Astrocyte (in vitro differentiated cells and primary cell): ENCODE data around the gene CABCOCO1. TPM values are rescaled to one million over a fixed set of nuclear protein-coding genes. Genes with fewer than 3 reads are reported as not detected.

Experiments used
- DNase-seq: peaks from one replicate; pipeline ENCODE4 v3.0.0-alpha.2; 2010; ENCODE audit warnings: low read depth
- FAIRE-seq: peaks from 2 replicates; lab custom pipeline; 2011; peaks lifted over from hg19 to GRCh38; lab: Jason Lieb, UNC
- H2AFZ ChIP-seq: 2 replicates; pipeline ENCODE4 v1.6.0; 2012; ENCODE audit warnings: low read depth, low read length, inconsistent platforms
- H3K27ac ChIP-seq: 2 replicates; pipeline ENCODE4 v1.5.1; 2011; ENCODE audit warnings: low read depth, low read length, inconsistent platforms
- H3K27me3 ChIP-seq: 2 replicates; pipeline ENCODE4 v1.6.0; 2011; ENCODE audit warnings: low read length, inconsistent platforms; ENCODE audit not compliant: insufficient read depth
- H3K36me3 ChIP-seq: 2 replicates; pipeline ENCODE4 v1.5.1; 2011; ENCODE audit warnings: low read length, inconsistent platforms; ENCODE audit not compliant: insufficient read depth
- H3K4me1 ChIP-seq: 2 replicates; pipeline ENCODE4 v1.5.1; 2011; ENCODE audit warnings: low read length, inconsistent platforms; ENCODE audit not compliant: insufficient read depth
- H3K4me2 ChIP-seq: 2 replicates; pipeline ENCODE4 v1.6.0; 2012; ENCODE audit warnings: low read length, inconsistent platforms
- H3K4me3 ChIP-seq: 2 replicates; pipeline ENCODE4 v1.5.1; 2011; ENCODE audit warnings: low read depth, mild to moderate bottlenecking, low read length, inconsistent platforms; ENCODE audit not compliant: insufficient read depth
- H3K79me2 ChIP-seq: 2 replicates; pipeline ENCODE4 v1.6.0; 2012; ENCODE audit warnings: mild to moderate bottlenecking, low read length, inconsistent platforms; ENCODE audit not compliant: insufficient read depth
- H3K9ac ChIP-seq: 2 replicates; pipeline ENCODE4 v1.6.0; 2012; ENCODE audit warnings: mild to moderate bottlenecking, low read length, inconsistent platforms
- H3K9me3 ChIP-seq: 2 replicates; pipeline ENCODE4 v1.5.1; 2012; ENCODE audit warnings: low read depth, mild to moderate bottlenecking, low read length, inconsistent platforms; ENCODE audit not compliant: insufficient read depth
- H4K20me1 ChIP-seq: 2 replicates; pipeline ENCODE4 v1.6.0; 2012; ENCODE audit warnings: low read length, inconsistent platforms; ENCODE audit not compliant: insufficient read depth
- H3K27ac Mint-ChIP-seq: one replicate; pipeline ENCODE4 v1.8.0; 2021; ENCODE audit warnings: mild to moderate bottlenecking, mixed read lengths; ENCODE audit not compliant: unreplicated experiment
- H3K27me3 Mint-ChIP-seq: one replicate; pipeline ENCODE4 v1.8.0; 2021; ENCODE audit warnings: low read depth, mixed read lengths; ENCODE audit not compliant: unreplicated experiment
- H3K36me3 Mint-ChIP-seq: one replicate; pipeline ENCODE4 v1.8.0; 2021; ENCODE audit warnings: low read depth, mixed read lengths; ENCODE audit not compliant: unreplicated experiment
- H3K4me1 Mint-ChIP-seq: one replicate; pipeline ENCODE4 v1.8.0; 2021; ENCODE audit warnings: low read depth, mixed read lengths; ENCODE audit not compliant: unreplicated experiment
- H3K4me3 Mint-ChIP-seq: one replicate; pipeline ENCODE4 v1.8.0; 2021; ENCODE audit warnings: mild to moderate bottlenecking, moderate library complexity, mixed read lengths; ENCODE audit not compliant: unreplicated experiment
- H3K9me3 Mint-ChIP-seq: one replicate; pipeline ENCODE4 v1.8.0; 2021; ENCODE audit warnings: mild to moderate bottlenecking, mixed read lengths; ENCODE audit not compliant: unreplicated experiment
- EZH2 ChIP-seq: IDR thresholded peaks from 2 replicates; pipeline ENCODE4 v1.6.1; 2012; ENCODE audit warnings: mild to moderate bottlenecking, low read length, inconsistent platforms; ENCODE audit not compliant: insufficient read depth
- total RNA-seq: library from RNA; stranded (reverse); gene quantifications from 2 replicates; pipeline ENCODE4 v1.2.1, GENCODE V29; 2021
- TF ChIP-seq, protein P1 (sequence below): IDR thresholded peaks from 2 replicates; pipeline ENCODE4 v1.5.1; 2011; ENCODE audit warnings: low read depth, mild to moderate bottlenecking, inconsistent platforms, low read length, moderate library complexity; ENCODE audit not compliant: insufficient read depth

The CABCOCO1 gene
- total RNA-seq, 1 donor from 2014 or later = 0.23 TPM

DNA sequence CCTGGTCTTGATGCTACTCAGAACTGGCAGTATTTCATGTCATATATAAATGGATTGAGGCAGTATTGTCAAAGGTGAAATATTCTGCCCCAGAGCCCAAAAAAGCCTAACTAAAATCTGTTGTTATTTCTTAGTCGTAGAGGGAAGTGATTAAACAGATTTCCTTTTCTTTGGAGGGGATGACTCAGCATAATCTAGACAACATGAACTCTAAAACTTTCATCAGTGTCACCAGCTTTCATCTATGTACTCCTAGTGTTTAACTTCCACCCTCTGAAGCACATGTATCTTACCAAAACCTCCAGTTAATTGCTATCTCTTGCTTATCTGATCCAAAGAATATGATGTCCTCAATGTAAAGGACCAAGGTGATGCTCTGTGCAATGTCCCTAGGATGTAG lies 141.7 kb downstream of the CABCOCO1 start:
- no peaks in the 10 kb centered on the region for H3K27me3 Mint-ChIP-seq
- no peak overlapping the region for H3K27ac Mint-ChIP-seq
- no peaks in the 10 kb centered on the region for H3K4me1 Mint-ChIP-seq

DNA sequence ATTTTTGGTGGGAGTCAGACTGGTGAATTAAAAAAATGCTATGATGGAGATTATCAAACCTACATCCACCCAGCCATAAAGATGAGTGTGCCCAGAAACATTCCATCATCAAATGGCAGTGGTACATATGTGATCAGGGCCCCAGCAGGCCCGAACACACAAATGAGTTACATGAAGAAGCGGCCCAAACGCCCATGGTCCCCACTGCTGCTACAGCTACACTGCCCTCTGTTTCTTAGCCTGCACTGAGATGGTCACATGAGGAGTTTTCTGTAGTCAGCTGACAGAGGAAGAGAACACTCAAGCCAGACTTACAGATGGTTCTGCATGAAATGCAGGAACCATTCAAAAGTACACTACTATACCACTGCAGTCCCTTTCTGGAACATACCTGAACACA lies 142.4 kb downstream of the CABCOCO1 start:
- Histone ChIP-seq H2AFZ (no peak overlapping the region), H3K79me2 (no peaks in the 10 kb centered on the region), H3K27ac (no peak overlapping the region), H3K4me2 (no peak overlapping the region), H3K9me3 (no peaks in the 10 kb centered on the region), H3K4me1 (no peaks in the 10 kb centered on the region), H3K27me3 (no peaks in the 10 kb centered on the region), H3K36me3 (no peaks in the 10 kb centered on the region), H4K20me1 (no peaks in the 10 kb centered on the region), H3K4me3 (no peak overlapping the region), H3K9ac (no peak overlapping the region)
- no peaks in the 10 kb centered on the region for H3K9me3 Mint-ChIP-seq
- no peak overlapping the region for H3K27ac Mint-ChIP-seq
- FAIRE-seq = no peak
- no peak for TF ChIP-seq EZH2
- TF ChIP-seq, protein P1, sequence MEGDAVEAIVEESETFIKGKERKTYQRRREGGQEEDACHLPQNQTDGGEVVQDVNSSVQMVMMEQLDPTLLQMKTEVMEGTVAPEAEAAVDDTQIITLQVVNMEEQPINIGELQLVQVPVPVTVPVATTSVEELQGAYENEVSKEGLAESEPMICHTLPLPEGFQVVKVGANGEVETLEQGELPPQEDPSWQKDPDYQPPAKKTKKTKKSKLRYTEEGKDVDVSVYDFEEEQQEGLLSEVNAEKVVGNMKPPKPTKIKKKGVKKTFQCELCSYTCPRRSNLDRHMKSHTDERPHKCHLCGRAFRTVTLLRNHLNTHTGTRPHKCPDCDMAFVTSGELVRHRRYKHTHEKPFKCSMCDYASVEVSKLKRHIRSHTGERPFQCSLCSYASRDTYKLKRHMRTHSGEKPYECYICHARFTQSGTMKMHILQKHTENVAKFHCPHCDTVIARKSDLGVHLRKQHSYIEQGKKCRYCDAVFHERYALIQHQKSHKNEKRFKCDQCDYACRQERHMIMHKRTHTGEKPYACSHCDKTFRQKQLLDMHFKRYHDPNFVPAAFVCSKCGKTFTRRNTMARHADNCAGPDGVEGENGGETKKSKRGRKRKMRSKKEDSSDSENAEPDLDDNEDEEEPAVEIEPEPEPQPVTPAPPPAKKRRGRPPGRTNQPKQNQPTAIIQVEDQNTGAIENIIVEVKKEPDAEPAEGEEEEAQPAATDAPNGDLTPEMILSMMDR = no peak
- DNase-seq = no peak
- H3K4me1 Mint-ChIP-seq = no peaks in the 10 kb centered on the region
- H3K36me3 Mint-ChIP-seq = no peaks in the 10 kb centered on the region
- H3K27me3 Mint-ChIP-seq = no peaks in the 10 kb centered on the region
- H3K4me3 Mint-ChIP-seq = no peak overlapping the region

More for the DNA sequence above, 141.7 kb downstream of the CABCOCO1 start:
- H4K20me1 ChIP-seq = no peaks in the 10 kb centered on the region
- no peak for TF ChIP-seq EZH2
- TF ChIP-seq, protein P1 = no peak
- H3K9me3 ChIP-seq = no peaks in the 10 kb centered on the region
- H3K4me1 ChIP-seq = no peaks in the 10 kb centered on the region
- no peak for FAIRE-seq
- H3K9ac ChIP-seq = no peak overlapping the region
- H3K27me3 ChIP-seq = no peaks in the 10 kb centered on the region
- no peaks in the 10 kb centered on the region for H3K36me3 ChIP-seq
- DNase-seq = peak; percentile 18
- Mint-ChIP-seq H3K4me3 (no peak overlapping the region), H3K9me3 (no peaks in the 10 kb centered on the region), H3K36me3 (no peaks in the 10 kb centered on the region)
- no peak overlapping the region for H3K4me3 ChIP-seq
- H3K27ac ChIP-seq = no peak overlapping the region
- no peak overlapping the region for H3K4me2 ChIP-seq
- H3K79me2 ChIP-seq = no peaks in the 10 kb centered on the region
- peak overlapping the region; percentile 59 for H2AFZ ChIP-seq

DNA sequence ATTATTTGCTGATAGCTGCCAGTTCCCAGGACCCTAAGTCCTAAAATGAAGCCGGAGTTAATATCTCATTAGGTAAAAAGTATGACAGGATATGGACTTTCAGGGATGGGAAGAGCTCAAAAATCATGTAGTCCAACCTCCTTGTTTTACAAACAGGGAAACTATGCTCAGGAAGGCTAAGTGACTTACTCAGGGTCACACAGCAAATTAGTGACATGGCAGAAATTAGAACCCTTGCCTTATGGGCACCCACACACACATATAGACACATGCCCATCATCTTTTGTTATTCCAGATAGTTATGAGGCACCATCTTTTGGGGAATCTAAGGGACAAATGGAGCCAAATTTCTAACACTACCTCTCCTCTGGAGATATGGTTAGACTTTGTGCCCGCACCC lies 147.5 kb downstream of the CABCOCO1 start:
- no peak overlapping the region for H3K4me3 Mint-ChIP-seq
- H3K4me1 Mint-ChIP-seq = no peaks in the 10 kb centered on the region
- no peaks in the 10 kb centered on the region for H3K4me1 ChIP-seq
- no peak overlapping the region for H3K4me3 ChIP-seq
- TF ChIP-seq, protein P1 = no peak
- no peak for TF ChIP-seq EZH2
- H4K20me1 ChIP-seq = no peaks in the 10 kb centered on the region
- H3K79me2 ChIP-seq = no peaks in the 10 kb centered on the region
- no peaks in the 10 kb centered on the region for H3K36me3 Mint-ChIP-seq
- H2AFZ ChIP-seq = no peak overlapping the region
- H3K9me3 Mint-ChIP-seq = peaks cover 3% of the 10 kb centered on the region
- no peaks in the 10 kb centered on the region for H3K36me3 ChIP-seq
- H3K27ac ChIP-seq = no peak overlapping the region
- peaks cover 3% of the 10 kb centered on the region for H3K27me3 Mint-ChIP-seq
- H3K27ac Mint-ChIP-seq = no peak overlapping the region
- no peaks in the 10 kb centered on the region for H3K9me3 ChIP-seq
- H3K4me2 ChIP-seq = no peak overlapping the region
- no peak for DNase-seq
- no peak for FAIRE-seq
- H3K27me3 ChIP-seq = no peaks in the 10 kb centered on the region
- H3K9ac ChIP-seq = no peak overlapping the region
